DMS53 (cell line): ENCODE measurements around the gene AKR1C8.

ENCODE experiments used
- DNase-seq: peaks from one replicate; lab custom pipeline; 2025; lab: John Stamatoyannopoulos, UW

AKR1C8 gene

GRCh38 chr10:5107860-5108526 lies 77.0 kb downstream of the AKR1C8 start:
- DNase-seq: no peak

DNA sequence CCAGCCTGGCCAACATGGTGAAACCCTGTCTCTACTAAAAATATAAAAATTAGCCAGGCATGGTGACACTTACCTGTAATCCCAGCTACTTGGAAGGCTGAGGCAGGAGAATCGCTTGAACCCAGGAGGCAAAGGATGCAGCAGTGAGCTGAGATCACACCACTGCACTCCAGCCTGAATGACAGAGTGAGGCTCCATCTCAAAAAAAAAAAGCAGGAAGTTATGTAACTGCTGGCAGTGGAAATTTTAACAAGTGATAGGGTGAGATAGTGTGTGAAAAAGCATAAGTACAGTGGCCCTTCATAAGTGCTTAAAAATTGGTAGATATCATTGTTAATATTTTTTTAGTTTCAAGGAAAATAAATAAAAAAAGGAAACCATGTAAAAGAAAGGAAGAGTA lies 78.4 kb downstream of the AKR1C8 start:
- DNase-seq: no peak

DNA sequence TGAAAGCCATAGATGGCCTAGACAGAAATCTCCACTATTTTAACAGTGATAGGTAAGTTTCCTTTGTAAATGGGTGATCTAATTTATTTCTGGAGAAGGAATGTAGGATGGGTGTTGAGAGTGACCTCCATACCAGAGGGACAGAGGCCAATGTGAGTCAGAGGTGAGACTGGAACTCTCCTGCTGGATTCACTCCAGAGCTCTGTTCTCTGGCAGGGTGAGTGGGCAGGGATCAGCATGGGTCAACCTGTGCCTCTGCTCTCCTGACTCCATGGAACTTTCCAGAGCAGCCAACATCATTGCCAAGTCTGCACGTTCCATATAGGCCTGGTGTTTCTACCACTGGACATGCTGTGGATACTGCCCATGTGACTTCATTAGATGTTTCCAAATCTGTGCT lies 79.3 kb downstream of the AKR1C8 start:
- DNase-seq: no peak
